Esophagus mucosa (tissue), 1 donor: Measurements from ENCODE around the gene HDAC9. TPM values are rescaled to one million over a fixed set of nuclear protein-coding genes. Genes with fewer than 3 reads are reported as not detected.

Source experiments
- ATAC-seq: fragments of 200-7000 bp; cut with Tn5 transposase; one replicate; pipeline ENCODE4 v1.9.1; 2020
- total RNA-seq: library from RNA; stranded (reverse); gene quantifications from one replicate; pipeline ENCODE4 v1.2.4, GENCODE V29; 2023
- donor health status: DM: yes; HTN: yes; CAD: no.

The HDAC9 gene
- total RNA-seq, 1 donor from 2014 or later, result 2.4 TPM

GRCh38 chr7:18855796-18856195 is 360.2 kb downstream of the HDAC9 start:
- ATAC-seq, result no peak

DNA sequence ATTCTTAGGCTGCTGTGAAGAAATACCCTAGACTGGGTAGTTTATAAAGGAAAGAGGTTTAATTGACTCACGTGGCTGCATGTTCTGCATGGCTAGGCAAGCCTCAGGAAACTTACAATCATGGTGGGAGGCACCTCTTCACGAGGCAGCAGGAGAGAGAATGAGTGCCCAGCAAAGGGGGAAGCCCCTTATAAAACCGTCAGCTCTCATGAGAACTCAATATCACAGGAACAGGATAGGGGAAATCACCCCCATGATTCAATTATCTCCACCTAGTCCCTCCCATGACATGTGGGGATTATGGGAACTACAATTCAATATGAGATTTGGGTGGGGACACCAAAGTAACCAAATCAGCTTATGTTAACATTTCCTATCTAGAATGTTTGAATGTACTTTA is 362.7 kb downstream of the HDAC9 start:
- ATAC-seq, result no peak

DNA sequence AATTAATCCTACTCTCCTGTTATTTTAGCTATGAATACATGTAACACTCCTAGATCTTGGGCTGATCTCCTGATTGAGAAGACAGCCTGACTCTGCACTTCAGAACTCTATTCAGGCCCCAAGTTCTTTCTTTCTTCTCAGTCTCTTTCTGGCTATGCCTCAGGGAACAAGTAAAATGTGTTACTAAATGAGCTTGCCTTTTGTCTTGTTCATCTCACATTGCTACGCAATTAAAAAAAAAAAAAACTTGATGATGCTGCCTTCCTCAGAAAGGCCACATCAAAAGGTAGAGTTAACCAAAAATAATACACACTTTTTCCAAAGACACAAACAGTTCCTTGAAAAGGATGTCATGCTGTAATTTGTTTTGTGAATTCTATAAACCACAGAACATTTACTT is 363.8 kb downstream of the HDAC9 start:
- no peak for ATAC-seq

GRCh38 chr7:18860221-18860620 is 364.7 kb downstream of the HDAC9 start:
- no peak for ATAC-seq

DNA sequence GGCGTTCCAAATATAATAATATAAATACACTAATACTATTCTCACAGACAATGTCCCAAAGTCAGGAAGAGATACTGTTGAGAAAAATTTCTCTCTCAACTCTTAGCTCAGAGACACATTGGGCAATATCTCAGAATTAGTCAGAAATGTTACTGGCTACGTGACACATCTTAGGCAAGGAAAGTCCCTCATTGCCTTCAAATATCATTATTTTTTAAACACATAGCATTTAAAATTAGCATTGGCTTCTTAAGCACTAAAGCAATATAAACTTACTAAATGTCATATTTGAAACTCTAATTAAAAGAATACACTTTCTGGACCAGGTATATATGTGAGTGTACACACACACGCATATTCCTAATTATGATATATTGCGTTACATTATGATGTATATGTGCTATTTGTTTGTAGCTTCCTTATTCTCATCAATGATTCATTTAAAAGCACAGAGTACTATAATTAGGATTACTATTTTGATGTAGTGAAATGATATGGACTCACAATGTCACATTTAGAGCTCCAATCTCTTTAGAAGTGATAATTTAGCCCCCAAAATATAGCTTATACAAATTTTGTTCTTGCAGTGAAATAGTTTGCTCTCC is 366.1 kb downstream of the HDAC9 start:
- peak; percentile 60 for ATAC-seq

GRCh38 chr7:18864967-18865366 is 369.4 kb downstream of the HDAC9 start:
- no peak for ATAC-seq

- ATAC-seq, result peak; percentile 100
Observed at GRCh38 chr7:18866359-18867036, 370.9 kb downstream of the HDAC9 start.

- no peak for ATAC-seq
Observed at GRCh38 chr7:18872344-18872743, 376.8 kb downstream of the HDAC9 start.

GRCh38 chr7:18873734-18874336 is 378.3 kb downstream of the HDAC9 start:
- no peak for ATAC-seq

GRCh38 chr7:18874880-18875279 is 379.3 kb downstream of the HDAC9 start:
- ATAC-seq, result no peak

DNA sequence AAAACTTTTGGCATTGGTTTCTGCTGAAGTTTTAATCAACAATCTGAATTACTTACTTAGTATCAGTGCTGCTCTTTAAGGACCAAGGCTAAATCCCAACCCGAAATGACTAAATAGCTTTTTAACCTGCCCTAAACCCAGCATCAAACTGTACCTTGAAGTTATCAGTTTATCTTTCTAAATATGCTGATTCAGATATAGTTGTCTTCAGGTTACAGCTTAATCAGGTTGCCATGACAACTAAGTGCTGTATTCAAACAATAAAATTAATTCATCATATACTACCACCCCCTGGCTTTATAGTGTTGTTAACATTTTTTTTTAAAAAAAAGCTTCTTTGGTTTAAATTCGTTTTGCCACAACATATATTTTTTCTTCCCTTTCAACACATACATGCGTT is 382.3 kb downstream of the HDAC9 start:
- ATAC-seq, result no peak

DNA sequence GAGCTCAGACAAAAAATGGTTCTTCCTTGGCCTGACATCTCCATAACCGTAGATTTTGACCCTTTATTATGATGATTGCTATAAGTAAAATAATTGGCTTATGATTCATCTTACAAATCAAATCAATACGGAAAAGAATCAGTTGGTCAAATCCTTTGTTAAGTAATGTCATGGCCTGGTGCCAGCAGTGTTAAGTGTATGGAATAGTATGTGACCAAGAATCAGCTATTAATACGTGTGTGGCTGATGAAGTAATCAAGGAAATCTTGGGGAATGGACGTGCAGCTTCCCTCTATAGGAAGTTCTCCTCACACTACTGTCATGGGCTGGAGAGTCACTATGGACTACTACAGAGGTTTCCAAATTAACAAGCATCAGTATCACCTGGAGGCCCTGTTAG is 391.3 kb downstream of the HDAC9 start:
- no peak for ATAC-seq

GRCh38 chr7:18889436-18889835 is 393.9 kb downstream of the HDAC9 start:
- no peak for ATAC-seq

GRCh38 chr7:18890134-18890533 is 394.6 kb downstream of the HDAC9 start:
- ATAC-seq, result no peak

DNA sequence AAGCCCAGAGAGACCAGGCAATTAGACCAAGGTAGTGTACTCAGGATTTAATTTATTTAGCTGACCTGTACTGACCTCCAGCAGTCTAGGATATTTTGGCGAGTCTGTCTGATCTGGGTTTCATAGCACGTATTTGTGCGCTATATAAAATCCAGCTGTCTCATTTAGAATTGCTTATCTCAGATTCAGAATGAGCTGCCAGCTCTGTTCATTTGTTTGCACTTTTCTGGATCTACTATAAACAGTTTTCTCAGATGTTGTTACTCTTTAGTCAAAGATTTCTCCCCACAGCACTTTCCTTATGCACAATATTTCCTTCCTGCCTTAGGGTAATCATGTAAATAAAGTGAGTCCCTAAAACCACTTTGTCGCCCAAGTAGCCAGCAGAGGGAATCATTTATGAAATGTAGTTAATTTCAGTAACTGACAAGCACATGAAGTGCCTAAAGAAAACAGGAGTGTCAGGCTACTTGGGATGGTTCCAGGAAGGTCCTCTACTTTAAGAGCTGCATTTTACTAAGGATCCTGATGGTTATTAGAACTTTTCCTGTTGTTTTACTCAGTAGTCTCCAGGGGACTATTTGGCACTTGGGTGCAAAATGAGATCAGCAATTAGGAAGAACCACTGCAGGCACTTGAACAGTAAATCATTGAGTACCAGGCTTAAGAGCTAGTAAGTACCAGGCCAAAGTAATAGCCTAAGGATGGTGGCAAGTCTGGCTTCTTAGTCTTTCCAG is 395.5 kb downstream of the HDAC9 start:
- ATAC-seq, result no peak

DNA sequence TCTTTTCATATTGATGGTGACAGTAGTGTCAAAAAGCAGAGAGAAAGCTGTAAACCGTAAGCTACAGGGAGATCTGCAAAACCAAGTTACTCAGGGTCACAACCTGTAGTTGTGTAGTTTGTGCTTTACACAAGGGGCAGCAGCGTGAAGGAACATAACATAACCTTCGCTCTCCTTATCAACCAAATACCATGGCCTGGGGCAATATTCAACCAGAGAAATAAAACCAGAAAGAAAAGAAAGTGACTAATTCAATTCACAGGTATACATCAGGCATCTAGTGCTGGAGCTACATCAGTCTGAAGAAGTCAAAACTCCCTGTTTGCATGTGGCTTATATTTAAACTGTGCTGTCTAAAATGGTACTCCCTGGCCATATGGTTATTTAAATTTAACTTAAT is 397.6 kb downstream of the HDAC9 start:
- ATAC-seq, result no peak

DNA sequence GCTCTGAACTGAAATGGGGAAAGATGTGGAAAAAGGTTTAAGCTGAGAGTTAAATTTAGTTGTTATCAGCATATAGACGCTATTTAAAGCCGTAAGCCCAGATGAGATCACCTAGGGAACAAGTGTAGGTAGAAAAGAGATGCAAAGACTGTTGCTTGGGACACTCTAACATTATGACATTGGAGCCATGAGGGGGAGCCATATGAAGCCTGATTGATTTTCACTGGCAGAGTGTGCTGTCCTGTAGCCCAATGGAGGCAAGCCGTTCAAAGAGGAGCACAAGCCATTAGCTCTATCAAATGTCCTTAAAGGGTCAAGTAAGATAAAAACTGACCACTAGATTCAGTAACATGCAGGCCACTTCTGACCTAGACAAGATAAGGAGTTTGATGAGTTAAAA is 398.6 kb downstream of the HDAC9 start:
- no peak for ATAC-seq

DNA sequence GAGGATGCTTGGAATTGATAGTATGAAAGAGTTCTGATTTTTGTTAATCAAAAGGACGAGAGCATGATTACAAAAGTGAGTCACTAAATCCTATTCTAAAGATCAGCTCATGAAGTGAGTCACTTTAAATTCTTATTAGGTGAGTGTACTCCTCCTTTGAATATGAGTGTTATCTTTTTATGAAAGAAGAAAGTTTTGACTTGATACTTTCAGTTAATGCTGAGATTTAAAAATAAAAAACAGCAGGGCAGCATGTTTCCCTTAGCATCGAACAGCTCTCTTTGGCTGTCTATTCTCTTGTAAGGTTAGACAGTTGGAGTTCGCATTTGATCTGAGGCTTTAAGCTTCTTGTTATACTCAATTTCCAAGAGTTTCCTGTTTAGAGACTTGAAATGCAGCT is 399.9 kb downstream of the HDAC9 start:
- ATAC-seq, result peak; percentile 77

GRCh38 chr7:18896343-18896975 is 400.9 kb downstream of the HDAC9 start:
- ATAC-seq, result no peak

GRCh38 chr7:18900236-18900635 is 404.7 kb downstream of the HDAC9 start:
- no peak for ATAC-seq

DNA sequence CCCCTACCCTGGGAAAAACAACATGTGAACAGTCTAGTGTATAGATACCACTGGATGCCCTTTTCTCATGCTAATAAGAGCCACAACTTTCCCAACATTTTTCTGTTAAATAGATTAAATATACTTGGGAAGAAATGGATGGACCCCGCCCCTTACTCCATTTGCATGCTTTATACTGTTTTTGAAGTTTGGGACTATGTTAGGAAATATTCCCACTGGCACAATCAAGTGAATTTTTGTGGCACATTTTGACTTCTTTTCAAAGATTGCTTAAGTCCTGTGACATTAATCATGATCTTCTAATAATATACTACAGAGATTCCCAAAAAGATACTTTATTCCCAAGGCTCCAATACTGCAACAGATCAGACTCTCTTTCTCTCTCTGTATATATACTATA is 405.3 kb downstream of the HDAC9 start:
- no peak for ATAC-seq

DNA sequence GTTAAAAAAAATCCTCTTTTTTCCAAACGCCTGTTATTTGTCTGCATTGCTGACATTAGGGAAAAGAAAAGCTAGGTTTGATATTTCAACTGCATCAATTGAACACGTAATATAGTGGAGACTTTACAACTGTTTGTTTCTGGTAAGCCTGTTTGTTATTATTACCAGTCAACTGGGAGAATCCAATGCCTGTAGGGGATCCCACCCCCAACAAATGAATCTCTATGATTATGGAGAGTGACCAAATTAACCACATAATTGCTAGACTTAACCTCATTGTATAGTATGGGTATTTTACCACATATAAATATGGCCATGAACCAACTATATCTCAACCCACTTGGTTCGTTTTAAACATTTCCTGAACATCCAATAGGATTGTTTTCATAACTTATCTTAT is 405.8 kb downstream of the HDAC9 start:
- no peak for ATAC-seq

DNA sequence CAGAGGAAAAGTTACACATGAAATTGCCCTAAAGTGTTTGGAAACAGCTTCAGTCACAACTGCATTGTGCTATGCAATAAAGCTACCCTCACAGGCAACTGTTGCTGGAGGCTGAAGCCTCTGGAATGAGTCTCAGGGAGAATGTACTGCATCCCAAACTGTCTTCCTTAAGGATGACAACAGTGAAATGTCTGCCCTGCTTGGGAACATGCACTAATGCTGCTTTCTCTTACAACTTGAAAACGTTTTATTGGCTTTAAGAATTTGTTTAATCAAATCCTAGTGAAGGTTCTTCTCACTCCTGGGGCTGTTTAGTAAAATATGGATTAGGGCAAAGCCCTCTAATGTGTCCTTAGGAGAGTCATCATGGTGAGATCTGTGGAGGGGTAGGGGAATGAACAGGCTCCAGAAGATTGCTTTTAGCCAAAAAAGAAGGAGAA is 406.5 kb downstream of the HDAC9 start:
- ATAC-seq, result no peak
